Measurements from ENCODE around the gene LIN7B. TPM values are rescaled to one million over a fixed set of nuclear protein-coding genes. Genes with fewer than 3 reads are reported as not detected.

The LIN7B gene
- total and polyA plus RNA-seq, 9 of the 15 experiments (the other 6 are each of a cell fraction or from before 2014, with no cell fraction given): 0.89 to 15.7 (median 4.0) TPM

DNA sequence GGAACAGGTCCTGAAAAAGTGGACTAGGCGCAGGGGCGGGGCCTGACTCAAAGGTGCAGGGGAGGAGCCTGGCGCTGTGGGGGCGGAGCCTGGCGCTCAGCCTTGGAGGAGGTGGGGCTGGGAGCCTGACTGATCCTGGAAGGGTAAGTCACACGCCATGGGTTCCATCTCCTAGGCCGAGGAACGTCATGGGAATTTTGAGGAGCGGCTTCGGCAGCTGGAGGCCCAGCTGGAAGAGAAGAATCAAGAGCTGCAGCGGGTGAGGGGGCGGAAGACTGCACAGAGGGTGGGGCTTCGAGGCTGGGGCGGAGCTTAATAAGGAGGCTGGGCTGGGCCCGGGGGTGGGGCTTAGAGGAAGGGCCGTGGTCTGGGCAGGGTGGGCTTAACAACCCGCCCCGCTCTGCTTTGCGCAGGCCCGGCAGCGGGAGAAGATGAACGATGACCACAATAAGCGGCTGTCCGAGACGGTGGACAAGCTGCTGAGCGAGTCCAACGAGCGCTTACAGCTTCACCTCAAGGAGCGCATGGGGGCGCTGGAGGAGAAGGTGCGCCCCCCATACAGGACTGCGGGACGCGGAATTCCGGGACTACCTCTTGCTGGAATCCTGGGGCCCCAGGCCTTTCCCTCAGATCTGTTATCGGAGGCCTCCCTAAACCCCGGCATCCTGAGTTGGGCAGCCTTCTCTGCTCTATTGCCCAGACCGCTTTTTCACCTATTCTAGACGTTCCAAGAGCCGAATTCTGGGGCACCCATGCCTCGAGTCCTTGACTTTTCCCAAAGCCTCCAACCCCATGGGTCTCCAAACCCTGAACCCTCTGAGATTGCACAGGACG lies 19.7 kb downstream of the LIN7B start:
- ChIA-PET CTCF (ENCODE audit: low intra/inter-chr PET ratio) (no interaction called here), POLR2A (interaction anchor here (0.6 to 1.1 kb wide), 5 partner anchors 9 to 39 kb away, joined by 3 to 5 read pairs (median 3); no protein-coding TSS in a partner anchor)
- intact Hi-C loops (cut with micrococcal nuclease): no loop called here
- in situ Hi-C loops (cut with MboI): no loop called here
- DNase-seq (ENCODE audit: extremely low read depth in 1 of 4, low spot score in 3 of 4) (peak; percentile 70 to 81 (median 76)), FAIRE-seq (peak; percentile 83), ATAC-seq (peak; percentile 87)
- no TSS peak for BruUV-seq (replicated peaks)
- 64% methylated on average over 30 of the region's 42 CpGs for WGBS (ENCODE audit: insufficient coverage, low coverage, missing lambda C conversion rate)
- H3K27ac ChIP-seq (ENCODE audit: extremely low read depth, low read depth, low read length): no peak overlapping the region; the same call in 2 of the 3 replicates
- H3K79me2 ChIP-seq (ENCODE audit: control insufficient read depth, insufficient read depth, low read length): peaks cover 12% of the 10 kb centered on the region; the same call in 2 of the 3 replicates
- H3K9ac ChIP-seq (ENCODE audit: insufficient read depth in 1 of 2, low read depth in 2 of 2, low read length in 2 of 2): peak overlapping the region in 1 of 2 experiments; percentile 55; a peak in 2 of 4 replicates
- H3K9me3 ChIP-seq (replicated peaks; ENCODE audit: control insufficient read depth, insufficient read depth, low read depth, low read length): no peaks in the 10 kb centered on the region
- peaks cover 18 to 65% of the 10 kb centered on the region in 2 experiments for H3K4me1 ChIP-seq (replicated peaks in 1 of 2; ENCODE audit: control insufficient read depth in 2 of 2, insufficient read depth in 2 of 2, low read length in 2 of 2)
- no peaks in the 10 kb centered on the region for H4K20me1 ChIP-seq (replicated peaks; ENCODE audit: control insufficient read depth, insufficient read depth, low read length)
- peak overlapping the region; percentile 23 for H3K4me3 ChIP-seq
- peaks cover 60% of the 10 kb centered on the region; the same call in 2 of the 3 replicates for H3K36me3 ChIP-seq (ENCODE audit: control insufficient read depth, insufficient read depth, low read length)
- no peaks in the 10 kb centered on the region for H3K27me3 ChIP-seq (ENCODE audit: control insufficient read depth in 2 of 2, insufficient read depth in 2 of 2, low read length in 2 of 2)
- no peaks in the 10 kb centered on the region for H3K9me1 ChIP-seq (ENCODE audit: control insufficient read depth, insufficient read depth, low read length)
- H2AFZ ChIP-seq (ENCODE audit: low read depth, low read length): peak overlapping the region; percentile 89
- peak overlapping the region; percentile 62 for H3K4me2 ChIP-seq (ENCODE audit: insufficient read depth, low read length)
- TF ChIP-seq NRF1 (conservative IDR thresholded peaks at IDR 0.05 in 1 of 2, IDR thresholded peaks at IDR 0.05 in 1 of 2) (peak; percentile 61 to 64; a peak in 3 of 4 replicates), CBX8 (IDR thresholded peaks at IDR 0.05; ENCODE audit: borderline replicate concordance, extremely low read depth, low read depth, low read length, poor library complexity, severe bottlenecking) (no peak), ZNF507 (tag; conservative IDR thresholded peaks at IDR 0.05) (no peak), EGR1 (conservative IDR thresholded peaks at IDR 0.05) (peak; percentile 95), MAZ (CRISPR knock-in tag; conservative IDR thresholded peaks at IDR 0.05 in 1 of 2, IDR thresholded peaks at IDR 0.05 in 1 of 2) (peak in 1 of 2 experiments; percentile 41; a peak in 1 of 4 replicates), RHOXF2B (CRISPR knock-in tag; conservative IDR thresholded peaks at IDR 0.05) (no peak), SRSF7 (optimal IDR thresholded peaks at IDR 0.05; ENCODE audit: low read depth, low read length) (no peak), CXXC5 (CRISPR knock-in tag; IDR thresholded peaks at IDR 0.05) (no peak), FIP1L1 (IDR thresholded peaks at IDR 0.05; ENCODE audit: low read depth, low read length, poor library complexity, severe bottlenecking) (peak; percentile 5), TBL1XR1 (IDR thresholded peaks at IDR 0.05; ENCODE audit: low read length in 2 of 2) (no peak), ZNF717 (CRISPR knock-in tag; IDR thresholded peaks at IDR 0.05) (no peak), ZBTB1 (CRISPR knock-in tag; IDR thresholded peaks at IDR 0.05; ENCODE audit: borderline replicate concordance, low read depth) (no peak), SP1 (CRISPR knock-in tag; IDR thresholded peaks at IDR 0.05) (0 out of 2 replicates have a peak, but pooled peaks have one; percentile 45)
- TF ChIP-seq, protein P1, sequence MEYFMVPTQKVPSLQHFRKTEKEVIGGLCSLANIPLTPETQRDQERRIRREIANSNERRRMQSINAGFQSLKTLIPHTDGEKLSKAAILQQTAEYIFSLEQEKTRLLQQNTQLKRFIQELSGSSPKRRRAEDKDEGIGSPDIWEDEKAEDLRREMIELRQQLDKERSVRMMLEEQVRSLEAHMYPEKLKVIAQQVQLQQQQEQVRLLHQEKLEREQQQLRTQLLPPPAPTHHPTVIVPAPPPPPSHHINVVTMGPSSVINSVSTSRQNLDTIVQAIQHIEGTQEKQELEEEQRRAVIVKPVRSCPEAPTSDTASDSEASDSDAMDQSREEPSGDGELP (CRISPR knock-in tag; IDR thresholded peaks at IDR 0.05; ENCODE audit: borderline replicate concordance): peak; percentile 36; the same call in 1 of the 2 replicates
- TF ChIP-seq, protein P2, sequence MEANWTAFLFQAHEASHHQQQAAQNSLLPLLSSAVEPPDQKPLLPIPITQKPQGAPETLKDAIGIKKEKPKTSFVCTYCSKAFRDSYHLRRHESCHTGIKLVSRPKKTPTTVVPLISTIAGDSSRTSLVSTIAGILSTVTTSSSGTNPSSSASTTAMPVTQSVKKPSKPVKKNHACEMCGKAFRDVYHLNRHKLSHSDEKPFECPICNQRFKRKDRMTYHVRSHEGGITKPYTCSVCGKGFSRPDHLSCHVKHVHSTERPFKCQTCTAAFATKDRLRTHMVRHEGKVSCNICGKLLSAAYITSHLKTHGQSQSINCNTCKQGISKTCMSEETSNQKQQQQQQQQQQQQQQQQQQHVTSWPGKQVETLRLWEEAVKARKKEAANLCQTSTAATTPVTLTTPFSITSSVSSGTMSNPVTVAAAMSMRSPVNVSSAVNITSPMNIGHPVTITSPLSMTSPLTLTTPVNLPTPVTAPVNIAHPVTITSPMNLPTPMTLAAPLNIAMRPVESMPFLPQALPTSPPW (CRISPR knock-in tag; IDR thresholded peaks at IDR 0.05): peak; percentile 6; the same call in 1 of the 2 replicates
- TF ChIP-seq, protein P3, sequence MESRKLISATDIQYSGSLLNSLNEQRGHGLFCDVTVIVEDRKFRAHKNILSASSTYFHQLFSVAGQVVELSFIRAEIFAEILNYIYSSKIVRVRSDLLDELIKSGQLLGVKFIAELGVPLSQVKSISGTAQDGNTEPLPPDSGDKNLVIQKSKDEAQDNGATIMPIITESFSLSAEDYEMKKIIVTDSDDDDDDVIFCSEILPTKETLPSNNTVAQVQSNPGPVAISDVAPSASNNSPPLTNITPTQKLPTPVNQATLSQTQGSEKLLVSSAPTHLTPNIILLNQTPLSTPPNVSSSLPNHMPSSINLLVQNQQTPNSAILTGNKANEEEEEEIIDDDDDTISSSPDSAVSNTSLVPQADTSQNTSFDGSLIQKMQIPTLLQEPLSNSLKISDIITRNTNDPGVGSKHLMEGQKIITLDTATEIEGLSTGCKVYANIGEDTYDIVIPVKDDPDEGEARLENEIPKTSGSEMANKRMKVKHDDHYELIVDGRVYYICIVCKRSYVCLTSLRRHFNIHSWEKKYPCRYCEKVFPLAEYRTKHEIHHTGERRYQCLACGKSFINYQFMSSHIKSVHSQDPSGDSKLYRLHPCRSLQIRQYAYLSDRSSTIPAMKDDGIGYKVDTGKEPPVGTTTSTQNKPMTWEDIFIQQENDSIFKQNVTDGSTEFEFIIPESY (CRISPR knock-in tag; IDR thresholded peaks at IDR 0.05): peak; percentile 92
